ENCODE data around the gene CLTCL1.

The CLTCL1 gene

DNA sequence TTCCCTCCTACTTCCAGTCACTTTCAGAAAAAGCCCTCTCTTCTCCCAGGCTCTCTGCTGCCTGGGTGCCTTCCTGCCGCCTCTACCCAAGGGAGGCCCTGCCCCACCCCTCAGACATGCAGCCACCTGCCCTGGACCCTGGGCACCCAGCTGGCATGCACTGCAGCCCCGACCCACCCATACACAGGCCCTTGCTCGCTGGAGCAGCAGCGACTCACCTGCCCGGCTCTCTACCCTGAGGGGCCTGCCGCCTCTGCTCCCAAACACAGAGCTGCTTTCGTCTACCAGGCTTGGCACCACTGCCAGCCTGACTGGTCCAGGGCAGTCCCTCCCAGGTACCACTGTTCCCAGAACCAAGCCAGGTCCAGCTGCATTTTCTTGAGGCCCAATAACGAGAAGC lies 161.6 kb downstream of the CLTCL1 start:
- TF ChIP-seq, protein P1, sequence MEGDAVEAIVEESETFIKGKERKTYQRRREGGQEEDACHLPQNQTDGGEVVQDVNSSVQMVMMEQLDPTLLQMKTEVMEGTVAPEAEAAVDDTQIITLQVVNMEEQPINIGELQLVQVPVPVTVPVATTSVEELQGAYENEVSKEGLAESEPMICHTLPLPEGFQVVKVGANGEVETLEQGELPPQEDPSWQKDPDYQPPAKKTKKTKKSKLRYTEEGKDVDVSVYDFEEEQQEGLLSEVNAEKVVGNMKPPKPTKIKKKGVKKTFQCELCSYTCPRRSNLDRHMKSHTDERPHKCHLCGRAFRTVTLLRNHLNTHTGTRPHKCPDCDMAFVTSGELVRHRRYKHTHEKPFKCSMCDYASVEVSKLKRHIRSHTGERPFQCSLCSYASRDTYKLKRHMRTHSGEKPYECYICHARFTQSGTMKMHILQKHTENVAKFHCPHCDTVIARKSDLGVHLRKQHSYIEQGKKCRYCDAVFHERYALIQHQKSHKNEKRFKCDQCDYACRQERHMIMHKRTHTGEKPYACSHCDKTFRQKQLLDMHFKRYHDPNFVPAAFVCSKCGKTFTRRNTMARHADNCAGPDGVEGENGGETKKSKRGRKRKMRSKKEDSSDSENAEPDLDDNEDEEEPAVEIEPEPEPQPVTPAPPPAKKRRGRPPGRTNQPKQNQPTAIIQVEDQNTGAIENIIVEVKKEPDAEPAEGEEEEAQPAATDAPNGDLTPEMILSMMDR (IDR thresholded peaks at IDR 0.05; ENCODE audit: borderline replicate concordance, control extremely low read depth, extremely low read depth, insufficient read depth, missing control alignments) = no peak
- in situ Hi-C loops (cut with MboI; ENCODE audit: low sequenced_read_pairs, unreplicated experiment) = no loop called here
- no peak for DNase-seq (ENCODE audit: low spot score)

All from GM13976 (cell line).